ENCODE measurements around the gene DHRSX.
"Not testable (repeated sequence)": the region's sequence is repeated elsewhere in the genome, so short reads cannot be mapped to it uniquely, and the experiment has no call there.

DHRSX gene

DNA sequence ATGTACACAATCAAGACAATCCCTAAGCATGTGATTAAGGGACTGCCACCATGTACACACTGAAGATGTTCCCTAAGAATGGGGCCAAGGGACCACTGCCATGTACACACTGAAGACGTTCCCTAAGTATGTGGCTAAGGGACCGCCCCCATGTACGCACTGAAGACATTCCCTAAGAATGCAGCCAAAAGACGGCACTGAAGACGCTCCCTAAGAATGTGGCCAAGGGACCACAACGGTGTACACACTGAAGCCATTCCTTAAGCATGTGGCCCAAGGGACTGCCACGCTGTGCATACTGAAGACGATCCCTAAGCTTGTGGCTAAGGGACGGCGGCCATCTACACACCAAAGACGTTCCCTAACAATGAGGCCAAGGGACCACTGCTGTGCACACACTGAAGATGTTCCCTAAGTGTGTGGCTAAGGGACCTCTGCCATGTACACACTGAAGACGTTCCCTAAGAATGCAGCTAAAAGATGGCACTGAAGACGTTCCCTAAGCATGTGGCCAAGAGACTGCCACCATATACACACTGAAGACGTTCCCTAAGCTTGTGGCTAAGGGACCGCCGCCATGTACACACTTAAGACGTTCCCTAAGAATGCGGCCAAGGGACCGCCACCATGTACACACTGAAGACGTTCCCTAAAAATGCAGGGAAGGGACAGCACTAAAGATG is 26.4 kb downstream of the DHRSX start:
- DNase-seq: no peak

DNA sequence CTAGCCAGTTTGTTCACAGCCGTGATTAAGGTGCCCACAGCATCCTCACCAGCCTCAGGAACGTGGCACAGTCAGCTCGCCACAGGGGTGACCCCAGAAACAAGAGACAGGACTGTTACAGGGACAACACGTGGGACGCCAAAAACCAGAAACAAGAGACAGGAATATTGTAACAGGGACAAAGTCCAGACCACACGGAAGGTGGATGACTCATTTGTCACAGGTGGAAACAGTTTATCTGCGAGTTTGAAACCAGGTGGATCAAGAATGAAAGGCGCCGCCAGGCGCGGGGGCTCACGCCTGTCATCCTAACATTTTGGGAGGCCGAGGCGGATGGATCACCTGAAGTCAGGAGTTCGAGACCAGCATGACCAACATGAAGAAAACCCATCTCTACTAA is 27.7 kb downstream of the DHRSX start:
- not testable (repeated sequence) for DNase-seq

DNA sequence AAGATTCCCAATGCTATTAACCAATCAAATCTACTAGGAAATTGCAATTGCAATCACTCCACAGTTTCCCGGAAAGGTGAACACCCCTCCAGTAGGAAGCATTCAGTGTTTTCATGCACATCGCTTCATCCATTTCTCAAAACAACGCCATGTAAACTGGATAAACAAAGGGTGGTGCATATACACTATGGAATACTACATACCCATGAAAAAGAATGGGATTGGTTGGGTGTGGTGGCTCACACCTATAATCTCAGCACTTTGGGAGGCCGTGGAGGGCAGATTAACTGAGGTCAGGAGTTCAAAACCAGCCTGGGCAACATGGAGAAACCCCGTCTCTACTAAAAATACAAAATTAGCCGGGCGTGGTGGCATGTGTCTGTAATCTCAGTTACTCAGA is 29.1 kb downstream of the DHRSX start:
- DNase-seq: no peak

DNA sequence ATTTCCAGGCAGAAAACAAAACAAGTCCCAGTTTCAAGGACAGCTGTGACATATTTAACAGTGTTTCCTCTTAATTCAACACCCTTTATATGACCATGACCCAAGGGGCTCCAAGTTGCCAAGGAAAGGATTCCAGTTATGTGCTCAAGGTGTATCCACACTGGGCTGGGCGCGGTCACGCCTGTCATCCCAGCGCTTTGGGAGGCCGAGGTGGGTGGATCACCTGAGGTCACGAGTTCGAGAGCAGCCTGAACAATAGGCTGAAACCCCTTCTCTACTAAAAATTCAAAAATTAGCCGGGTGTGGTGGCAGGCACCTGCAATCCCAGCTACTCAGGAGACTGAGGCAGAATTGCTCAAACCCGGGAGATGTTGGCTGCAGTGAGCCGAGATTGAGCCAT is 29.6 kb downstream of the DHRSX start:
- not testable (repeated sequence) for DNase-seq

- not testable (repeated sequence) for DNase-seq
Measured at GRCh38 chrX:2469852-2470251, 30.9 kb downstream of the DHRSX start.

DNA sequence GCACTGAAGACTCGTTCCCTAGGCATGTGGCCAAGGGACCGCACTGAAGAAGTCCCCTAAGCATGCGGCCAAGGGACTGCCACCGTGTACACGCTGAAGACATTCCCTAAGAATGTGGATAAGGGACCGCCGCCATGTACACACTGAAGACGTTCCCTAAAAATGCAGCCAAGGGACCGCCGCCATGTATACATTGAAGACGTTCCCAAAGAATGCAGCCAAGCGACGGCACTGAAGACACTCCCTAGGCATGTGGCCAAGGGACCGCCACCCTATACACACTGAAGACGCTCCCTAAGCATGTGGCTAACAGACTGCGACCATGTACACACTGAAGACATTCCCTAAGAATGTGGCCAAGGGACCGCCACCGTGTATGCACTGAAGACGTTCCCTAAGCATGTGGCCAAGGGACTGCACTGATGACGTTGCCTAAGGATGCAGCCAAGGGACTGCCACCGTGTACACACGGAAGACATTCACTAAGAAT is 31.5 kb downstream of the DHRSX start:
- DNase-seq: no peak

- DNase-seq: no peak
Measured at GRCh38 chrX:2468261-2469195, 32.2 kb downstream of the DHRSX start.

DNA sequence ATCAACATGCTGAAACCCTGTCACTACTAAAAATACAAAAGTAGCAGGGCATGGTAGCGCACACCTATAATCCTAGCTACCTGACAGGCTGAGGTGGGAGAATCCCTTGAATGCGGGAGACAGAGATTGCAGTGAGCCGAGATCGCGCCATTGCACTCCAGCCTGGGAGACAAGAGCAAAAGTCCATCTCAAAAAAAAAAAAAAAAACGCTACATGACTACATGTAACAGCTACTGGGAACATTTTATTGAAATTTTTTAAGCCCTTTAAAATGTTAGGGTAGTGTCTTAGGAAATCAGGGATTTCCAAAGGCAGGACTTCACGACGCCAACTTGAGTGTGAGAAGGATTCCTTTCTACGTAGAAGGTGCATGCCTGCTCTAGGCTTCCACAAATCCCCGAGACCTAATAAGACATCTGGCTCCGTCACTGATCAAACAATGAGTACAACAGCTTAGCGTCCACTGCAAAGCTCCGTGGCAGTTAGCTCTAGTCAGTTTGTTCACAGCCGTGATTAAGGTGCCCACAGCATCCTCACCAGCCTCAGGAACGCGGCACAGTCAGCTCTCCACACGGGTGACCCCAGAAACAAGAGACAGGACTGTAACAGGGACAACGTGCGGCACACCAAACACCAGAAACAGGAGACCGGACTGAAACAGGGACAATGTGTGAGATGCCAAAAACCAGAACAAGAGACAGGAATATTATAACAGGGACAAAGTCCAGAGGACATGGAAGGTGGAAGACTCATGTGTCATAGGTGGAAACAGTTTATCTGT is 33.7 kb downstream of the DHRSX start:
- no peak for DNase-seq

DNA sequence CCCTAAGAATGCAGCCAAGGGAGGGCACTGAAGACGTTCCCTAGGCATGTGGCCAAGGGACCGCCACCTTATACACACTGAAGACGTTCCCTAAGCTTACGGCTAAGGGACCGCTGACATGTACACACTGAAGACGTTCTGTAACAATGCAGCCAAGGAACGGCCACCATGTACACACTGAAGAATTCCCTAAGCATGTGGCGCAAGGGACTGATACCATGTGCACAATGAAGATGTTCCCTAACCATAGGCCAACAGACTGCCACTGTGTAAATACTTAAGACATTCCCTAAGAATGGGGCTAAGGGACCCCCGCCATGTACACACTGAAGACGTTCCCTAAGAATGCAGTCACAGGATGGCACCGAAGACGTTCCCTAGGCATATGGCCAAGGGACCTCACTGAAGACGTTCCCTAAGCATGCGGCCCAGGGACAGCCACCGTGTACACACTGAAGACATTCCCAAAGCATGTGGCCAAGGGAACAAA is 36.1 kb downstream of the DHRSX start:
- no peak for DNase-seq

- peak; percentile 42 for DNase-seq
Measured at GRCh38 chrX:2463973-2464676, 36.7 kb downstream of the DHRSX start.

DNA sequence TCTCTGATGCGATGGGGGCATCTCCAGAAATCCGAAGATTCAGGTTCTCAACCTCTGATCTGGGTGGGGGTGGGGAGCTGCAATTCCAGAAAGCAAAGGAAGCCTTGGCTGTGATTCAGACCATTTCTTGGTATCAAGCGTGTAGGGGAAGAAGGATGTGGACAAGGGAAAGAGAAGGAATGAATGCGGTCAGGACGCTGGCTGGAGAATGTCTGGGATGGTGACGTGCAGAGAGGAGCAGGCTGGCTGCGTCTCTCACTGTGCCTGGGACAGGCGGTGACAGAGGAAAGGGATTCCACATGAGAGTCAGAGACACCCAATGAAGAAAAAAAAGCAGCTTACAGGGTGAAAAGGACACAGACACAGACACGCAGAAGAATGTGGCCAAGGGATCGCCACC is 37.3 kb downstream of the DHRSX start:
- DNase-seq: peak; percentile 78

- no peak for DNase-seq
Measured at GRCh38 chrX:2462780-2463179, 38.0 kb downstream of the DHRSX start.

DNA sequence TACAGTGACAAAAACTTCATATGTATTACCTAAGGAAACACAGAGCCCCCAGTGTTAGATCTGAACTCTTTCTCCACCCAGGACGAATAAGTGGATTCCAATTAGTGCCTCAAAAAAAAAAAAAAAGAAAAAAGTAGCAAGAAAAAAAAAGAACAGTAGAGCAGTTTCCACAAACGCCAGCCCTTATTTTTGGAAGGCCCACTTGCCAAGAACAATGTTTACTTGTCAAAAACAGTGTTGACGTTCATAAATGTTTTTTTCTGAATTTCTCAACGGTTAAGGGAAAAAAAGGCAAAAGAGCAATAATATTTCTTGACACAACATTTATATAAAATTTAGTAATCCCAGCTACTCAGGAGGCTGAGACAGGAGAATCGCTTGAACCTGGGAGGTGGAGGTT is 38.7 kb downstream of the DHRSX start:
- no peak for DNase-seq

DNA sequence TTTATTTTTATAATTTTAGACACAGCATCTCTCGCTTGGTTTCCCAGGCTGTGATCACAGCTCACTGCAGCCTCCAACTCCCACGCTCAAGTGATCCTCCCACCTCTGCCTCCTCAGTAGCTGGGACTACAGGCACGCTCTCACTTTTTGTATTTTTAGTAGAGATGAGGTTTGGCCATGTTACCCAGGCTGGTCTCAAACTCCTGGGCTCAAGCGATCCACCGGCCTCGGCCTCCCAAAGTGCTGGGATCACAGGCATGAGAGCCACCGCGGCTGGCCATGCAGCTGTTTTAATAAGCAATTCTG is 39.1 kb downstream of the DHRSX start:
- DNase-seq: no peak

DNA sequence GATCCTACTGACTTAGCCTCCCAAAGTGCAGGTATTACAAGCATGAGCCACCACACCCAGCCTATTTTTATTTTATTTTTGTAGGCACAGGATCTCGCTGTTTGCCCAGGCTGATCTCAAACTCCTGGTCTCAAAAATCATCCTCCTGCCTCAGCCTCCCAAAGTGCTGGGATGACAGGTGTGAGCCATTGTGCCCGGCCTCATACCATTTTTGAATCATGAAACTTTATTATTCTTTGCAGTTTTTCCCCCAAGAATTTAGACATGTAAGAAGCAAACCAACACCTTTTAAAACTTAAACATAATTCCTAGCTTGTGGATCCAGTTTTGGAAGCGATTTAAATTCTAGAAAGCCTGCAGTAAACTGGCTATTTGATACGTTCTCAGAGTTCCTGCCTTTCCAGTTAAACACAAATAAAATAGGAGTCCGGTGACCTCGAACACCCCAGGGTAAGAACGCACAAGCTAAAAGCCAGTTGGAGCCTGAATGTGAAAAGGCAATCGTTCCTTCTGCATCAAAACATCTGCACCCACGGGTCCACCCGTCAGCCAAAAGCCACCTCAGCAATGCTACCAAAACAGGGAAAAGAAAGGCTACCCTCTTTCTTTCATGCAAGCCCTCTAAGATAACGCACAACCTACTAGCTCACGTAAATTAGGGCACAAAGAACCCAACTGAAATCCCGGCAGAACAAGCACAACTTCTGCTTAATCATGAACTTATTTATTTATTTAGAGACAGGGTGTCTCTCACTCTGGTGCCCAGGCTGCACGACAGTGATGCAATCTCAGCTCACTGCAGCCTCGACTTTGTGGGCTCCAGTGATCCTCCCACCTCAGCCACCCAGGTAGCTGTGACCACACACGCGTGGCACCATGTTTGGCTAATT is 39.7 kb downstream of the DHRSX start:
- DNase-seq: not testable (repeated sequence)

- DNase-seq: not testable (repeated sequence)
Measured at GRCh38 chrX:2460048-2460447, 40.7 kb downstream of the DHRSX start.

GRCh38 chrX:2458309-2458708 is 42.5 kb downstream of the DHRSX start:
- DNase-seq: no peak

DNA sequence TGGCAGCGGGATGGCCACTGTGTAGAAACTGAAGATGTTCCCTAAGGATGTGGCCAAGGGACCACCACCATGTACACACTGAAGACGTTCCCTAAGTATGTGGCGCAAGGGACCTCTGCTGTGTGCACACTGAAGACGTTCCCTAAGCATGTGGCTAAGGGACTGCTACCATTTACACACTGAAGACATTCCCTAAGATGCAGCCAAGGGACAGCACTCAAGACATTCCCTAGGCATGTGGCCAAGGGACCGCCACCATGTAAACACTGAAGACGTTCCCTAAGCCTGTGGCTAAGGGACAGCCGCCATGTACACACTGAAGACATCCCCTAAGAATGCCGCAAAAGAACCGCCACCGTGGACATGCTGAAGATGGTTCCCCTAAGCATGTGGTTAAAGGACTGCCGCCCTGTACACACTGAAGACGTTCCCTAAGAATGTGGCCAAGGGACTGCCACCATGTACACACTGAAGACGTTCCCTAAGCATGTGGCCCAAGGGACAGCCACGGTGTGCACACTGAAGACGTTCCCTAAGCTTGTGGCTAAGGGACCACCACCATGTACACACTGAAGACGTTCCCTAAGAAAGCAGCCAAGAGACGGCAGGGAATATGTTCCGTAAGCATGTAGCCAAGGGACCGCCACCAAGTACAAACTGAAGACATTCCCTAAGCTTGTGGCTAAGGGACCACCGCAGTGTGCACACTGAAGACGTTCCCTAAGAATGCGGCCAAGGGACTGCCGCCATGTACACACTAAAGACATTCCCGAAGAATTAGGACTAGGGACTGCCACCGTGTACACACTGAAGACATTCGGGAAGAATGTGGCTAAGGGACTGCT is 43.3 kb downstream of the DHRSX start:
- no peak for DNase-seq

DNA sequence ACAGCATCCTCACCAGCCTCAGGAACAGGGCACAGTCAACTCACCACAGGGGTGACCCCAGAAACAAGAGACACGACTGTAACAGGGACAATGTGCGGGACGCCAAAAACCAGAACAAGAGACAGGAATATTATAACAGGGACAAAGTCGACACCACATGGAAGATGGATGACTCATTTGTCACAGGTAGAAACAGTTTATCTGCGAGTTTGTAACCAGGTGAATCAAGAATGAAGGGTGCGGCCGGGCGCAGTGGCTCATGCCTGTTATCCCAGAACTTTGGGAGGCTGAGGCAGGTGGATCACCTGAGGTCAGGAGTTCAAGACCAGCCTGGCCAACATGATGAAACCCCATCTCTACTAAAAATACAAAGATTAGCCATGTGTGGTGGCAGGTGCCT is 44.7 kb downstream of the DHRSX start:
- DNase-seq: not testable (repeated sequence)

DNA sequence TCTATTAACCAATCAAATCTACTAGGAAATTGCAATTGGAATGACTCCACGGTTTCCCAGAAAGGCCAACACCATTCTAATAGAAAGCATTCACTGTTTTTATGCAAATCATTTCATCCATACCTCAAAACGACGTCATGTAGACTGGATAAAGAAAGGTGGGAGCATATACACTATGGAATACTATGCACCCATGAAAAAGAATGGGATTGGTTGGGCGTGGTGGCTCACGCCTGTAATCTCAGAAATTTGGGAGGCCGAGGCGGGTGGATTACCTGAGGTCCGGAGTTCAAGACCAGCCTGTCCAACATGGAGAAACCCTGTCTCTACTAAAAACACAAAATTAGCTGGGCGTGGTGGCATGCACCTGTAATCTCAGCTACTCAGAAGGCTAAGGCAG is 46.2 kb downstream of the DHRSX start:
- DNase-seq: not testable (repeated sequence)

DNA sequence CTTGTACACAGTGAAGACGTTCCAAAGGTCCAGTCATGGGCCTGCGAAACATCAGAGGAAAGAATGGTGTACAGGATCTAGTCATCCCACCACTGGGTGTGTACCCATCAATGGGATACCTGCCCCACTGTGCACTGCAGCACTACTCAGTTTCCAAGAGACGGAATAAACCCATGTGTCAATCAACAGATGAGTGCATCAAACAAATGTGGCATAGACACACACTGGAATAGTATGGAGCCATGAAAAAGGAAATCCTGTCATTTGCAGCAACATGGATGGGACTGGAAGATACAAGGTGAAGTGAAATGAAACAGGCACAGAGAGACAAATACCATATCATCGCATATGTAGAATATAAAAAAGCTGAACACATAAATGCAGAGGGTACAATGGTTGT is 48.0 kb downstream of the DHRSX start:
- DNase-seq: no peak

Measured in fibroblast of skin of right quadriceps (primary cell).